Endothelial cell (in vitro differentiated cells): ENCODE measurements around the gene NUP62. TPM values are rescaled to one million over a fixed set of nuclear protein-coding genes. Genes with fewer than 3 reads are reported as not detected.

Experiments
- DNase-seq: peaks from one replicate; pipeline ENCODE4 v3.0.0; 2021; ENCODE audit warnings: low spot score
- H3K27ac Mint-ChIP-seq: one replicate; pipeline ENCODE4 v1.8.0; 2021; ENCODE audit warnings: mixed read lengths, inconsistent platforms; ENCODE audit not compliant: unreplicated experiment
- H3K27me3 Mint-ChIP-seq: one replicate; pipeline ENCODE4 v1.8.0; 2021; ENCODE audit warnings: mild to moderate bottlenecking, moderate library complexity, mixed read lengths, inconsistent platforms; ENCODE audit not compliant: unreplicated experiment
- H3K36me3 Mint-ChIP-seq: one replicate; pipeline ENCODE4 v1.8.0; 2021; ENCODE audit warnings: mild to moderate bottlenecking, low read depth, mixed read lengths, inconsistent platforms; ENCODE audit not compliant: unreplicated experiment
- H3K4me1 Mint-ChIP-seq: one replicate; pipeline ENCODE4 v1.8.0; 2021; ENCODE audit warnings: mild to moderate bottlenecking, mixed read lengths, inconsistent platforms; ENCODE audit not compliant: unreplicated experiment
- H3K4me3 Mint-ChIP-seq: one replicate; pipeline ENCODE4 v1.8.0; 2021; ENCODE audit warnings: mild to moderate bottlenecking, mixed read lengths, inconsistent platforms; ENCODE audit not compliant: unreplicated experiment
- H3K9me3 Mint-ChIP-seq: one replicate; pipeline ENCODE4 v1.8.0; 2021; ENCODE audit warnings: mixed read lengths, inconsistent platforms; ENCODE audit not compliant: unreplicated experiment
- total RNA-seq: library from RNA; stranded (reverse); fragmentation: NEBNext Ultra II Directional; extraction: Animal tissue kit (Norgen Biotek cat#: 25700); gene quantifications from one replicate; pipeline ENCODE4 v1.2.1, GENCODE V29; 2021; ENCODE audit not compliant: unreplicated experiment
- TF ChIP-seq, protein P1 (sequence below): fragments of 200-600 bp; sonication (generic); IDR thresholded peaks from one replicate; pipeline ENCODE4 v1.5.0; 2021; ENCODE audit warnings: antibody characterized with exemption; ENCODE audit not compliant: unreplicated experiment

NUP62 gene
- total RNA-seq, 1 donor from 2014 or later = 60.9 TPM

DNA sequence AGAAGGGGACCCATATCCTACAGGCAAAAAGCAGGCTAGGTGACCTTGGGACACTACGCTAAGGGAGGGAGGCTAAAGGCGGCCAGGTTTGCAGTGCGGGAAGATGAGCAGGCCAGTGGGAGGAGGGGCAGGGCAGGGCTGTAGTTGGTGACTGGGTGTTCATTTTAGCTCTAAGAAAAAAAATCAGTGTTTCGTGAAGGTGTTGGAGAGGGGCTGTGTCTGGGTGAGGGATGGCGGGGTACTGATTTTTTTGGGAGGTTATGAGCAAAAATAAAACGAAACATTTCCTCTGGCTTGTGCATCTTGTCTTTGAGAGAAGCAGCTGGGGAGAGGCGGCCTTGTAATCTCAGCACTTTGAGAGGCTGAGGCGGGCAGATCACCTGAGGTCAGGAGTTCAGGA lies 4.3 kb upstream of the NUP62 start:
- Mint-ChIP-seq H3K27me3 (peaks cover 15% of the 10 kb centered on the region), H3K4me1 (peaks cover 1% of the 10 kb centered on the region), H3K4me3 (peak overlapping the region; percentile 35), H3K27ac (peak overlapping the region; percentile 11), H3K36me3 (peaks cover 19% of the 10 kb centered on the region), H3K9me3 (no peaks in the 10 kb centered on the region)
- no peak for DNase-seq
- TF ChIP-seq, protein P1, sequence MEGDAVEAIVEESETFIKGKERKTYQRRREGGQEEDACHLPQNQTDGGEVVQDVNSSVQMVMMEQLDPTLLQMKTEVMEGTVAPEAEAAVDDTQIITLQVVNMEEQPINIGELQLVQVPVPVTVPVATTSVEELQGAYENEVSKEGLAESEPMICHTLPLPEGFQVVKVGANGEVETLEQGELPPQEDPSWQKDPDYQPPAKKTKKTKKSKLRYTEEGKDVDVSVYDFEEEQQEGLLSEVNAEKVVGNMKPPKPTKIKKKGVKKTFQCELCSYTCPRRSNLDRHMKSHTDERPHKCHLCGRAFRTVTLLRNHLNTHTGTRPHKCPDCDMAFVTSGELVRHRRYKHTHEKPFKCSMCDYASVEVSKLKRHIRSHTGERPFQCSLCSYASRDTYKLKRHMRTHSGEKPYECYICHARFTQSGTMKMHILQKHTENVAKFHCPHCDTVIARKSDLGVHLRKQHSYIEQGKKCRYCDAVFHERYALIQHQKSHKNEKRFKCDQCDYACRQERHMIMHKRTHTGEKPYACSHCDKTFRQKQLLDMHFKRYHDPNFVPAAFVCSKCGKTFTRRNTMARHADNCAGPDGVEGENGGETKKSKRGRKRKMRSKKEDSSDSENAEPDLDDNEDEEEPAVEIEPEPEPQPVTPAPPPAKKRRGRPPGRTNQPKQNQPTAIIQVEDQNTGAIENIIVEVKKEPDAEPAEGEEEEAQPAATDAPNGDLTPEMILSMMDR = no peak

DNA sequence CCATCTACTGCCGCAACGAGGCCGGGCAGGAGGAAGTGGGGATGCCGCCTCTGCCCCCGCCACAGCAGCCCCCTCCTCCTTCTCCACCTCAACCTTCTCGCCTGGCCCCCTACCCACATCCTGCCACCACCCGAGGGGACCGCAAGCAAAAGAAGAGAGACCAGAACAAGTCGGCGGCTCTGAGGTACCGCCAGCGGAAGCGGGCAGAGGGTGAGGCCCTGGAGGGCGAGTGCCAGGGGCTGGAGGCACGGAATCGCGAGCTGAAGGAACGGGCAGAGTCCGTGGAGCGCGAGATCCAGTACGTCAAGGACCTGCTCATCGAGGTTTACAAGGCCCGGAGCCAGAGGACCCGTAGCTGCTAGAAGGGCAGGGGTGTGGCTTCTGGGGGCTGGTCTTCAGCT lies 3.4 kb upstream of the NUP62 start:
- H3K4me3 Mint-ChIP-seq = no peak overlapping the region
- no peaks in the 10 kb centered on the region for H3K9me3 Mint-ChIP-seq
- peaks cover 24% of the 10 kb centered on the region for H3K27me3 Mint-ChIP-seq
- TF ChIP-seq, protein P1 = no peak
- DNase-seq = no peak
- no peak overlapping the region for H3K27ac Mint-ChIP-seq
- H3K4me1 Mint-ChIP-seq = peaks cover 8% of the 10 kb centered on the region
- H3K36me3 Mint-ChIP-seq = peaks cover 24% of the 10 kb centered on the region

DNA sequence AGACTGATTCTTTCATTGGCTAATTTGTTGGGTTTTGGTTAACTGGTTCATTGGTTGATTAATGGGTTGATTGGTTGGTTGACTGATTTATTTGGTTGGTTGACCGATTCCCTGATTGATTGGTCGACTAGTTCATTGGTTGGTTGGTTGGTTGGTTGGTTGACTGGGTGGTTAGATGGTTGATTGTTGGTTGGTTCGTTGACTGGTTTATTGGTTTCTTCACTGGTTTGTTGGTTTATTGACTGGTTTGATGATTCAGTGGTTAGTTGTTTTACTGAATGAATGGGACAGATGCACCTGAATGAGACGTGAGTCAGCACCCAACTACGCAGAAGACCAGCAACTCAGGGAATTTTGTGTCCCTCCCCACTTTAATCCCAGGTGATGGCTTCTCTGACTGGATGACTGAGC lies 2.7 kb upstream of the NUP62 start:
- no peak overlapping the region for H3K27ac Mint-ChIP-seq
- H3K9me3 Mint-ChIP-seq = no peaks in the 10 kb centered on the region
- no peak overlapping the region for H3K4me3 Mint-ChIP-seq
- H3K4me1 Mint-ChIP-seq = peaks cover 13% of the 10 kb centered on the region
- TF ChIP-seq, protein P1 = no peak
- peaks cover 25% of the 10 kb centered on the region for H3K27me3 Mint-ChIP-seq
- peaks cover 26% of the 10 kb centered on the region for H3K36me3 Mint-ChIP-seq
- no peak for DNase-seq

DNA sequence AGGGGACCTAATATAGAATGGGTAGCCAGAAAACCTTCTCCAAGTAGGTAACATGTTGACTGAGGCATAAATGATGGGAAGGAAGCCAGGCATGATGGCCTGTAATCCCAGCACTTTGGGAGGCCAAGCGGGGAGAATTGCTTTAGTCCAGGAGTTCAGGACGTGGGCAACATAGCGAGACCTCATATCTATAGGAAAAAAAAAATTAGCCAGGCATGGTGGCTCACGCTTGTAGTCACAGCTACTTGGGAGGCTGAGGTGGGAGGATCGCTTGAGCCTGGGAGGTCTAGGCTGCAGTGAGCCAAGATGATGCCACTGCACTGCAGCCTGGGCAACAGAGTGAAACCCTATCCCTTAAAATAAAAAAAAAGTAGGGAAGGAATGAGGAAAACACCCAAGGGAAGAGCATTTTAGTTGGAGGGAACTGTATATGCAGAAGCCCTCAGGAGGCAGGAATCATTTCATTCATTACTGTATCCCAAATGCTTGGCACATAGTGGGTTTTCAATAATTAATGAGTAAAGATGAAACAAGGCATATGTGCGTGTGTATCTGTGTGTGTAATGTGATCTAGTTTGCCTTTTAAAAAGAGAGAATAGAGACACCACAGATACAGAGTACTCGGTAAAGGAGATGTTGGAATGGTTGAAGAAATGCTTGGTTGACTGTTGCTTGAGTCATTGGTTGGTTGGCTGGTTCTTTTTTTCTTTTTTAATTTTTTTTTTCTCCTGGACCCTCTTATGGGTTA lies 2.2 kb upstream of the NUP62 start:
- peaks cover 28% of the 10 kb centered on the region for H3K36me3 Mint-ChIP-seq

More for the DNA sequence above, 2.2 kb upstream of the NUP62 start:
- no peak overlapping the region for H3K4me3 Mint-ChIP-seq
- H3K27ac Mint-ChIP-seq = no peak overlapping the region
- no peaks in the 10 kb centered on the region for H3K9me3 Mint-ChIP-seq
- no peak for DNase-seq
- TF ChIP-seq, protein P1 = no peak
- peaks cover 26% of the 10 kb centered on the region for H3K27me3 Mint-ChIP-seq
- H3K4me1 Mint-ChIP-seq = peaks cover 13% of the 10 kb centered on the region
